ENCODE measurements around the gene GXYLT2. TPM values are rescaled to one million over a fixed set of nuclear protein-coding genes. Genes with fewer than 3 reads are reported as not detected.

Gene GXYLT2
- total and polyA plus RNA-seq, 2 of the 13 experiments (the other 11 are each of a cell fraction or from before 2014, with no cell fraction given) = 4.3 to 6.9 TPM

- Histone ChIP-seq H3K27ac (ENCODE audit: extremely low read length, insufficient read depth, low read length) (no peak overlapping the region), H3K4me1 (ENCODE audit: insufficient read depth, low read length) (peaks cover 62% of the 10 kb centered on the region), H3K9me3 (ENCODE audit: low read length) (no peaks in the 10 kb centered on the region), H3K27me3 (ENCODE audit: control insufficient read depth in 1 of 2, insufficient read depth in 2 of 2, low read length in 2 of 2) (no peaks in the 10 kb centered on the region; a peak in 1 of 5 replicates), H3K36me3 (replicated peaks in 1 of 2; ENCODE audit: control insufficient read depth in 1 of 2, insufficient read depth in 2 of 2, low read length in 2 of 2) (no peaks in the 10 kb centered on the region), H3K4me2 (ENCODE audit: low read depth, low read length) (peak overlapping the region; percentile 90), H2AFZ (ENCODE audit: low read length) (no peak overlapping the region), H4K20me1 (ENCODE audit: insufficient read depth, low read length) (no peaks in the 10 kb centered on the region), H3K9ac (ENCODE audit: insufficient read depth, low read depth, low read length) (peak overlapping the region; percentile 13; the same call in 1 of the 2 replicates), H3K4me3 (replicated peaks in 1 of 3; ENCODE audit: insufficient read depth in 1 of 3, low read depth in 2 of 3, low read length in 3 of 3) (peak overlapping the region in 1 of 3 experiments; percentile 34; a peak in 1 of 6 replicates), H3K79me2 (ENCODE audit: insufficient read depth, low read length) (peaks cover 2% of the 10 kb centered on the region)
- BruUV-seq (replicated peaks) = no TSS peak
- ATAC-seq (peak; percentile 28), FAIRE-seq (peak; percentile 18), DNase-seq (ENCODE audit: low spot score) (peak; percentile 46)
- ChIA-PET POLR2A (no interaction called here), CTCF (ENCODE audit: low intra/inter-chr PET ratio, low total read pairs) (no interaction called here)
- WGBS (ENCODE audit: low lambda C conversion rate) = 42% methylated on average over 8 of the region's 8 CpGs
- TF ChIP-seq MED1 (CRISPR knock-in tag; IDR thresholded peaks at IDR 0.05) (no peak), SRSF1 (optimal IDR thresholded peaks at IDR 0.05; ENCODE audit: low read depth, low read length) (no peak), STAG1 (CRISPR knock-in tag; IDR thresholded peaks at IDR 0.05) (0 out of 2 replicates have a peak, but pooled peaks have one; percentile 10), PATZ1 (CRISPR knock-in tag; IDR thresholded peaks at IDR 0.05) (0 out of 2 replicates have a peak, but pooled peaks have one; percentile 16)
- TF ChIP-seq, protein P1, sequence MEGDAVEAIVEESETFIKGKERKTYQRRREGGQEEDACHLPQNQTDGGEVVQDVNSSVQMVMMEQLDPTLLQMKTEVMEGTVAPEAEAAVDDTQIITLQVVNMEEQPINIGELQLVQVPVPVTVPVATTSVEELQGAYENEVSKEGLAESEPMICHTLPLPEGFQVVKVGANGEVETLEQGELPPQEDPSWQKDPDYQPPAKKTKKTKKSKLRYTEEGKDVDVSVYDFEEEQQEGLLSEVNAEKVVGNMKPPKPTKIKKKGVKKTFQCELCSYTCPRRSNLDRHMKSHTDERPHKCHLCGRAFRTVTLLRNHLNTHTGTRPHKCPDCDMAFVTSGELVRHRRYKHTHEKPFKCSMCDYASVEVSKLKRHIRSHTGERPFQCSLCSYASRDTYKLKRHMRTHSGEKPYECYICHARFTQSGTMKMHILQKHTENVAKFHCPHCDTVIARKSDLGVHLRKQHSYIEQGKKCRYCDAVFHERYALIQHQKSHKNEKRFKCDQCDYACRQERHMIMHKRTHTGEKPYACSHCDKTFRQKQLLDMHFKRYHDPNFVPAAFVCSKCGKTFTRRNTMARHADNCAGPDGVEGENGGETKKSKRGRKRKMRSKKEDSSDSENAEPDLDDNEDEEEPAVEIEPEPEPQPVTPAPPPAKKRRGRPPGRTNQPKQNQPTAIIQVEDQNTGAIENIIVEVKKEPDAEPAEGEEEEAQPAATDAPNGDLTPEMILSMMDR (CRISPR knock-in tag; IDR thresholded peaks at IDR 0.05) = 0 out of 2 replicates have a peak, but pooled peaks have one; percentile 23
- TF ChIP-seq, protein P2, sequence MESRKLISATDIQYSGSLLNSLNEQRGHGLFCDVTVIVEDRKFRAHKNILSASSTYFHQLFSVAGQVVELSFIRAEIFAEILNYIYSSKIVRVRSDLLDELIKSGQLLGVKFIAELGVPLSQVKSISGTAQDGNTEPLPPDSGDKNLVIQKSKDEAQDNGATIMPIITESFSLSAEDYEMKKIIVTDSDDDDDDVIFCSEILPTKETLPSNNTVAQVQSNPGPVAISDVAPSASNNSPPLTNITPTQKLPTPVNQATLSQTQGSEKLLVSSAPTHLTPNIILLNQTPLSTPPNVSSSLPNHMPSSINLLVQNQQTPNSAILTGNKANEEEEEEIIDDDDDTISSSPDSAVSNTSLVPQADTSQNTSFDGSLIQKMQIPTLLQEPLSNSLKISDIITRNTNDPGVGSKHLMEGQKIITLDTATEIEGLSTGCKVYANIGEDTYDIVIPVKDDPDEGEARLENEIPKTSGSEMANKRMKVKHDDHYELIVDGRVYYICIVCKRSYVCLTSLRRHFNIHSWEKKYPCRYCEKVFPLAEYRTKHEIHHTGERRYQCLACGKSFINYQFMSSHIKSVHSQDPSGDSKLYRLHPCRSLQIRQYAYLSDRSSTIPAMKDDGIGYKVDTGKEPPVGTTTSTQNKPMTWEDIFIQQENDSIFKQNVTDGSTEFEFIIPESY (CRISPR knock-in tag; IDR thresholded peaks at IDR 0.05) = peak; percentile 77
- in situ Hi-C loops (cut with HindIII; ENCODE audit: extremely low pct_ligation_motif_present, low pct_unique_long_range_greater_than_20kb) (no loop called here), intact Hi-C loops (cut with micrococcal nuclease; ENCODE audit: unreplicated experiment) (no loop called here)
These were observed 3.4 kb downstream of the GXYLT2 start for GRCh38 chr3:72891053-72891855.

Data from HepG2 (cell line).